Neural progenitor cell (in vitro differentiated cells): Measurements from ENCODE around the gene YIF1B.

Source experiments
- CTCF ChIP-seq: fragments of 200-600 bp; sonication (generic); IDR thresholded peaks from 2 replicates; pipeline ENCODE4 v1.5.1; 2017; ENCODE audit warnings: antibody characterized with exemption, mild to moderate bottlenecking
- EZH2 ChIP-seq: fragments of 200-600 bp; sonication (generic); IDR thresholded peaks from 2 replicates; pipeline ENCODE4 v1.6.1; 2017; ENCODE audit warnings: antibody characterized with exemption, mild to moderate bottlenecking, moderate library complexity
- EZH2phosphoT487 ChIP-seq: fragments of 200-600 bp; sonication (generic); IDR thresholded peaks from 2 replicates; pipeline ENCODE4 v1.6.1; 2017; ENCODE audit warnings: antibody characterized with exemption

DNA sequence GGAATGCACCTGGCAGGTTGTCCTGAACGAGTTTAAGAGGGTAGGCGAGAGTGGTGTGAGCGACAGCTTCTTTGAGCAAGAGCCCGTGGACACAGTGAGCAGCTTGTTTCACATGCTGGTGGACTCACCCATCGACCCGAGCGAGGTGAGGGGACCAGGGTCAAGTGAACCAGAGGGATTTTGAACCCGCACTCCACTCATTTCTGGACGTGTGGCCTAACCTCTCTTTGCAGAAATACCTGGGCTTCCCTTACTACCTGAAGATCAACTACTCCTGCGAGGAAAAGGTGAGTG lies 21.6 kb upstream of the YIF1B start:
- TF ChIP-seq CTCF (no peak), EZH2 (no peak), EZH2phosphoT487 (no peak)
